NT2/D1 (cell line): ENCODE measurements around the gene ZMYND15.
"Not testable (repeated sequence)": the region's sequence is repeated elsewhere in the genome, so short reads cannot be mapped to it uniquely, and the experiment has no call there.

Experiments
- SUZ12 ChIP-seq: IDR thresholded peaks from 2 replicates; pipeline ENCODE4 v1.6.1; 2011; ENCODE audit not compliant: insufficient read length, insufficient read depth; ENCODE audit errors: extremely low read depth
- YY1 ChIP-seq: IDR thresholded peaks from 2 replicates; pipeline ENCODE4 v1.6.1; 2011; ENCODE audit not compliant: insufficient read length, insufficient read depth
- ZNF274 ChIP-seq: IDR thresholded peaks from 2 replicates; pipeline ENCODE4 v1.6.1; 2011; ENCODE audit warnings: mild to moderate bottlenecking, low read depth, low read length

DNA sequence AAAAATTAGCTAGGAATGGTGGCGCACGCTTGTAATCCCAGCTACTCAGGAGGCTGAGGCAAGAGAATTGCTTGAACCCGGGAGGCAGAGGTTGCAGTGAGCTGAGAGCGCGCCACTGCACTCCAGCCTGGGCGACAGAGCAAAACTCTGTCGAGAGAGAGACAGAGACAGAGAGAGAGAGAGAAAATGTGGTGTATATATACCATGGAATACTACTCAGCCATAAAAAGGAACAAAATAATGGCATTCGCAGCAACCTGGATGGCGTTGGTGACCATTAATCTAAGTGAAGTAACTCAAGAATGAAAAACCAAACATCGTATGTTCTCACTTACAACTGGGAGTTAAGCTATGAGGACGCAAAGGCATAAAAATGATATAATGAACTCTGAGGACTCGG is 49.8 kb upstream of the ZMYND15 start:
- not testable (repeated sequence) for TF ChIP-seq YY1, ZNF274, SUZ12
